ENCODE data around the gene ADCYAP1.
"Not testable (repeated sequence)": the region's sequence is repeated elsewhere in the genome, so short reads cannot be mapped to it uniquely, and the experiment has no call there.

ADCYAP1 gene

GRCh38 chr18:904218-905090, at the start of gene ADCYAP1:
Gene ADCYAP1 (plus strand): TSS chr18:904871. CDS start chr18:905387, 516 bp downstream.
- DNase-seq (ENCODE audit: low read depth in 2 of 2) = no peak

GRCh38 chr18:857986-858385, 46.7 kb upstream of the ADCYAP1 start:
- no peak for DNase-seq (ENCODE audit: low read depth in 2 of 2)

DNA sequence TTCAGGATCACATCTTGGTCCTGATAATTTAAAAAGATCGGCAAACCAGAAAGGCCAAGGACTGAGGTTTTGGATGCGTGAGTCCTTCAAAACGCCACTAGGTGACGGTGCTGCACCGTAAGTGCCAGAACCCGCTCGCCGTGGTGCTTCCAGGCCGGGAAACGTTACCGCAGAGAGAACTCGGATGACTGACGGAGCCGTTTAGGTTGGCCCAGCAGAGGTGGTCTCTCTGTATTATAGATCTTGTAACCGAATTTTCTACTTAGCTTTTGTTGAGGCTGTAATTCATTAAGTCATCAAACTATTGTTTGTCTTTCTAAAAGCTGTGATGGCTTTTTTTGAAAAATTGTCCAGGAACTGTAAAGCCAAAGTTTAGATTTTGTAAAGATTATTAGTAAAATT, 39.8 kb upstream of the ADCYAP1 start:
- peak; percentile 22 to 28 for DNase-seq (ENCODE audit: low read depth in 2 of 2)

- DNase-seq (ENCODE audit: low read depth in 2 of 2) = no peak
Observed at GRCh38 chr18:867257-867656, 37.4 kb upstream of the ADCYAP1 start.

DNA sequence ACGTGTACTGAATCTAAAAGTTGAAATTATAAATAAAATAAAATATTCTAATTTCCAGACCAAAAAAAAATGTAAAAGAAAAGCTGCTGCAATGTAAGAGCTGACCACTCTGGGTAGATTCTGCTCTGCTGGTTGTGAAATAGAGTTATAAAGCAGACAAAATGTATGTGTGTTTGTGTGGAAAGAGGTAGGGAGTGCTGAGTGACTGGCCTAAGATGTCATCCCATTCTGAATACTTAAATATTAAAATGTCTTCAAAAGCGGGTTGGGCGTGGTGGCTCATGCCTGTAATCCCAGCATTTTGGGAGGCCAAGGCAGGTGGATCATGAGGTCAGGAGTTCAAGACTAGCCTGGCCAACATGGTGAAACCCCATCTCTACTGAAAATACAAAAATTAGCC, 31.2 kb upstream of the ADCYAP1 start:
- not testable (repeated sequence) for DNase-seq (ENCODE audit: low read depth in 2 of 2)

DNA sequence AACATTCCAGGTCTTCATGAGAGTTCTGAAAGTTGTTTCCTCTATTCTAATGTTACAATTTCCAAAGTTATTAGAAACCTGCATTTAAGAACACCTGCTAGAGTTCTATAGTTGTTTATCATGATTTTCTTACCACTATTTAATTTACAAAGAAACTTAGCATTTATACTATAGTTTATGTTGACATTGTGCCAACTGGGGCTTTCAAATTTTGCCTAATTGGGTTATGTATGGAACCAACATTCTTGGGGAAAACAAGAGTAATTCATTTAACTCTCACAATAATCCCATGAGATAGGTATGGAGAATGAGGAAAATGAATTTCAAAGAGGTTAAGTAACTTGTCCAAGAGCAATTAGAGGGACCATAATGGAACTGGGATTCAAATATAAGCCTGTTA, 28.8 kb upstream of the ADCYAP1 start:
- no peak for DNase-seq (ENCODE audit: low read depth in 2 of 2)

DNA sequence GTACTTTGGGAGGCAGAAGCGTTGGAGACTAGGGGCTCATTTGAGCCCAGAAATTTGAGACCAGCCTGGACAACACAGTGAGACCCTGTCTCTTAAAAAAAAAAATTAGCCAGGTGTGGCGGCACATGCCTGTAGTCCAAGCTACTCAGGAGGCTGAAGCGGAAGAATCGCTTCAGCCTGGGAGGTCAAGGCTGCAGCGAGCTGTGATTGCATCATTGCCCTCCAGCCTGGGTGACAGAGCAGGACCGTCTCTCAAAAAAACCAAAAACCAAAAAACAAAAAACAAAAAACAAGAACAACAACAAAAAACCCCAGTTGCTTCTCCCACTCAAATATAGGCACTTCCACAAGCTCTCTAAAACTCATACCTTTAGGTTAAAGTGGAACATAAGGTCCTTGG, 27.4 kb upstream of the ADCYAP1 start:
- no peak for DNase-seq (ENCODE audit: low read depth in 2 of 2)

DNA sequence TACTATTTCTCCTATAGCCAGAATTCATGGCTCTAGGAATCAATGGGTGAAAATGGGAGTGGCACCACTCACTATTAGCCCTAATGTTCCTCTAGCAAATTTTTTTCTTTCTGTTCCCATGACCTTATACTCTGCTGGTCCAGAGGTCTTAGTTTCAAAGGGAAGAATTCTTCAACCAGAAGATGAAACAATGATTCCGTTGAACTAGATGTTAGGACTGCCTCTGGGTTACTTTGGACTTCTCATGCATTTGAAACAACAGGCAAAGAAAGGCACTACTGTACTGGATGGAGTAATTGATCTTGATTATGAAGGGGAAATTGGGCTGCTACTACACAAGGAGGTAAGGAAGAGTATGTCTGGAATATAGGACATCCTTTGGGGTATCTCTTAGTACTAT, 18.6 kb upstream of the ADCYAP1 start:
- DNase-seq (ENCODE audit: low read depth in 2 of 2) = no peak

GRCh38 chr18:887716-888115, 17.0 kb upstream of the ADCYAP1 start:
- no peak for DNase-seq (ENCODE audit: low read depth in 2 of 2)

- DNase-seq (ENCODE audit: low read depth in 2 of 2) = no peak
Observed at GRCh38 chr18:892316-892715, 12.4 kb upstream of the ADCYAP1 start.

GRCh38 chr18:896315-896714, 8.4 kb upstream of the ADCYAP1 start:
- no peak for DNase-seq (ENCODE audit: low read depth in 2 of 2)

DNA sequence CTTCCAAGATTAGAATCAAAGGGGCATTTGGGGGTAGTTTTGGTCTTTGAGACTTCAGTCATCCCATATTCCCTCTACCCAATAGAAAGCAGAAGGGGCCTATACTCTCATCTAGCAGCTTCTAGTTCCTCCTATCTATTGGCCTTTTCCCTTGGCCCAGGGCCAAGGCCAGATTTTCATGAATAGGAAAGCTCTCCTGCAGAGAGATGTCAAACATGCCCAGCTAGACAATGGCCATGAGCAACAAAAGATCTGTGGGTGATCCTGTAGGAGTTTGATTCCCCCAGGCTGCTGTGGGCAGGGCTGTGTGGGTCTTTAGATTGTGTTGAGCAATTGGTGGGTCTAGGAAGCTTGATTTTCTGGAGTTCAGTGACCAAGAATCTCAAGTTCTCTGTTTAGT, 2.9 kb upstream of the ADCYAP1 start:
- DNase-seq (ENCODE audit: low read depth in 2 of 2) = no peak

GRCh38 chr18:902229-902628, 2.4 kb upstream of the ADCYAP1 start:
- DNase-seq (ENCODE audit: low read depth in 2 of 2) = no peak

- DNase-seq (ENCODE audit: low read depth in 2 of 2) = peak in 1 of 2 experiments; percentile 3
Observed at GRCh38 chr18:903701-904100, 970 bp upstream of the ADCYAP1 start.

GRCh38 chr18:905307-905947, 756 bp downstream of the ADCYAP1 start:
- DNase-seq (ENCODE audit: low read depth in 2 of 2) = no peak

DNA sequence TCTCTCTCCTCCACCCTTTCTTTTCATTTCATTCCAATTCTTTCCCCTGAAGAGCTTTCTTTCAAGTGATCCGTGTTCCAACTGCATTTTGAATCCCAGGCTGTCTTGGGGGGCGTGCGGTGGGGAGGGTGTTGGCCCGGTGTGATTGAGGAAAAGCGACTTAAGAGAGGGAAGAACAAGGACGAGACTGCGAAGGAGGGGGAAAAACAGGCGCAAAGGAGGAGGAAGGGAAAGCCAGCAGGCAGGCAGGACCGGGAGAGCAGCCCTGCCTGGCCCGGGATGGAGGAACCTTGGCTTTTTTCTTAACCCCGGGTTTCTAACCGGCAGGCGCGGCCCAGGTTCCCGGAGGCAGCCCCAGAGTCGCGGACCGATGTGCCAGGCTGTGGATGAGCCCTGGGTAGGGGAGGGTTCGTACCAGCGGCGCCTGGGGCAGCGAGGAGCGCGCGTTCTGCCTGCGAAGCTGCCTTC, 1.3 kb downstream of the ADCYAP1 start:
- no peak for DNase-seq (ENCODE audit: low read depth in 2 of 2)

- no peak for DNase-seq (ENCODE audit: low read depth in 2 of 2)
Observed at GRCh38 chr18:906416-907114, 1.9 kb downstream of the ADCYAP1 start.

DNA sequence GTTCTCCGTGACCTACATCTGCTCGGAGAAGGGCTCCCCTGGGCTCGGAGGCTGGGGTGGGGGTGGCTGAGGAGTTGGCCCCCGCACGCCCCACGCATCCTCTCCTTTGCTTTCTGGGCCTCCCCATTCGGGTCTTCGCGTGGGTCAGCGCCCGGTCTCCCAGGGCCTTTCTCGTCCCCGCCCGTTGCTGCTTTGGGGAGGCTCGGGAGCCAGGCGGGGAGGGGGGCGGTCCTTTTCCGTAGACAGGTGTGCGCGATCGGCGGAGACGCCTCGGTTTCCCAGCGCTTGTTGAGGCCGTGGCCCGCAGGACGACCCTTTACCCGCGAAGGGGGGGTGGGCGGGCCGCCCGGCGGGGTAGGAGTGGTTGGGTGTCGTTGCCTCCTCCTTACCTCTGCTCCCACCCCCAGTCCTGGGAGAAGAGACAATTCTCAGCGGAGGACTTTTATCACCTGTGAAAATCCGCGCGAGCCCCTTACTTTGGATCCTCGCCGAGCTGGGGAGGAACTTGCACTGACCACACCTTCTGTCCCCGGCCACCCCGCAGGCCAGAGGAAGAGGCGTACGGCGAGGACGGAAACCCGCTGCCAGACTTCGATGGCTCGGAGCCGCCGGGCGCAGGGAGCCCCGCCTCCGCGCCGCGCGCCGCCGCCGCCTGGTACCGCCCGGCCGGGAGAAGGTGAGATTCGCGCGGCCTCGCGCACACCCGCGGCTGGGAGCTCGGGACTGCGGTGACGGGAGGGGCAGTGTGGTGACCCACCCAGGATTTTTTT, 2.6 kb downstream of the ADCYAP1 start:
- no peak for DNase-seq (ENCODE audit: low read depth in 2 of 2)

GRCh38 chr18:907885-908757, 3.5 kb downstream of the ADCYAP1 start:
- DNase-seq (ENCODE audit: low read depth in 2 of 2) = no peak
